Activated T-cell treated with anti-CD3 and anti-CD28 coated beads, Interleukin-2, amount 50 U/mL, for 24 hours (primary cell): ENCODE results near the gene WT1.
A peak's percentile ranks its signal among the peaks of the same experiment; 100 is the strongest.
"Not testable (repeated sequence)": the region's sequence is repeated elsewhere in the genome, so short reads cannot be mapped to it uniquely, and the experiment has no call there.

Source experiments
- DNase-seq: peaks from one replicate; pipeline ENCODE4 v3.0.0-alpha.2; 2020
- H3K27ac Mint-ChIP-seq: 2 replicates; pipeline ENCODE4 v1.8.0; 2020; ENCODE audit warnings: mild to moderate bottlenecking, mixed read lengths
- H3K27me3 Mint-ChIP-seq: 2 replicates; pipeline ENCODE4 v1.8.0; 2020; ENCODE audit warnings: mixed read lengths
- H3K36me3 Mint-ChIP-seq: 2 replicates; pipeline ENCODE4 v1.8.0; 2020; ENCODE audit warnings: low read depth, mixed read lengths
- H3K4me1 Mint-ChIP-seq: 2 replicates; pipeline ENCODE4 v1.8.0; 2020; ENCODE audit warnings: low read depth, mixed read lengths
- H3K4me3 Mint-ChIP-seq: 2 replicates; pipeline ENCODE4 v1.8.0; 2020; ENCODE audit warnings: mild to moderate bottlenecking, moderate library complexity, mixed read lengths
- H3K9me3 Mint-ChIP-seq: 2 replicates; pipeline ENCODE4 v1.8.0; 2020; ENCODE audit warnings: mixed read lengths

Gene WT1

DNA sequence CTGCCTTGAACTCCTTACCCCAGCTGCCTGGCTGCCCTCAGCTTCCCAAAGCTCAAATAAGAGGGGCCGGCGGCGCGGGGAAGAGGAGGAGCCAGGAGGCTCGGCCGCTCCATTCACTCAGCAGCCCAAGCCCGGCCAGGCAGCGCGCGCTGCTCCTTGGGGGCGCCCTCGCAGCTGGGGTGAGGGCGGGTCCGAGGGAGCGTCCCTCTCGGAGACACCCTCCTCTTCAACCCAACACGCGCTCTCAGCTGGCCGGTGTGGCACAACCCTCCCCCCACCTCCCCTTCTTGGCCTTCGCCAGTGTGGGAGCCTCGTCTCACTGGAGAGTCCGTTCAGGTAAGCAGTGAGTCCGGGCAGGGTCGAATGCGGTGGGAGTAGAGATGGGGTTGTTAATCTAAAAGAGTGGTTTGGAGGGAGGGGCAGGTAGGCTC lies at the start of gene WT1:
TSS of gene WT1 (minus strand) at position 29 of the 431 bp plus-strand sequence.
- peaks cover 49% of the 10 kb centered on the region for H3K4me1 Mint-ChIP-seq
- peak within 1 kb of the TSS; percentile 44 for H3K4me3 Mint-ChIP-seq
- no peaks in the 10 kb centered on the region for H3K36me3 Mint-ChIP-seq
- no peak for DNase-seq
- no peaks in the 10 kb centered on the region for H3K9me3 Mint-ChIP-seq
- H3K27me3 Mint-ChIP-seq = peaks cover 91% of the 10 kb centered on the region
- no peak within 1 kb of the TSS for H3K27ac Mint-ChIP-seq

GRCh38 chr11:32479291-32479690 lies 44.0 kb upstream of the WT1 start:
- no peaks in the 10 kb centered on the region for H3K4me1 Mint-ChIP-seq
- DNase-seq = no peak
- no peak overlapping the region for H3K27ac Mint-ChIP-seq
- H3K27me3 Mint-ChIP-seq = no peaks in the 10 kb centered on the region
- no peak overlapping the region for H3K4me3 Mint-ChIP-seq
- no peaks in the 10 kb centered on the region for H3K9me3 Mint-ChIP-seq
- no peaks in the 10 kb centered on the region for H3K36me3 Mint-ChIP-seq

- Mint-ChIP-seq H3K27me3 (no peaks in the 10 kb centered on the region), H3K36me3 (no peaks in the 10 kb centered on the region), H3K9me3 (no peaks in the 10 kb centered on the region), H3K27ac (no peak overlapping the region), H3K4me3 (no peak overlapping the region), H3K4me1 (no peaks in the 10 kb centered on the region)
- no peak for DNase-seq
Observed at GRCh38 chr11:32478277-32478731, 43.0 kb upstream of the WT1 start.

DNA sequence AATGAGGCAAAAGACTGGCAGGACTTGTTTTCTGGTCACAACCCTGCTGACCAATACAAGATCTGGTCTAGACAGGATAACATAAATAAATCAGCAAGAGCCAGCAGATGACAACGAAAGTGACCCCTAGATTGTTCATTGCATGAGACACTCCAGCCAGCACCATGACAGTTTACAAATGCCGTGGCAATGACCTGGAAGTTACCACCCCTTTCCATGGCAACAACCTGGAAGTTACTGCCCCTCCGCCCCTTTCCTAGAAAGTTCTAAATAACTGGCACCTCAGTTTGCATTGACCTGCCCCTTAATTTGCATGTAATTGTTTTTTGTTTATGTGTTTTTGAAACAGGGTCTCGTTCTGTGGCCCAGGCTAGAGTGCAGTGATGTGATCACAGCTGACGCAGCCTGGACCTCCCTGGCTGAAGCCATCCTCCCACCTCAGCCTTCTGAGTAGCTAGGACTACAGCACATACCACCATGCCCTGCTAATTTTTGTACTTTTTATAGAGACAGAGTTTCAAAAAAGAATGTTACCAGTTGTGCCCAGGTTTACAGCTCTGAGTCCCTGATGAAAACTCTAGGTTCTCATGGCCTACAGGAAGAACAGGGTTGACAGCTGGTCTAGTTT lies 38.1 kb upstream of the WT1 start:
- no peak overlapping the region for H3K27ac Mint-ChIP-seq

GRCh38 chr11:32472226-32472625 lies 36.9 kb upstream of the WT1 start:
- no peaks in the 10 kb centered on the region for H3K4me1 Mint-ChIP-seq
- DNase-seq = no peak
- peaks cover 7% of the 10 kb centered on the region for H3K27me3 Mint-ChIP-seq
- H3K36me3 Mint-ChIP-seq = no peaks in the 10 kb centered on the region
- H3K9me3 Mint-ChIP-seq = no peaks in the 10 kb centered on the region
- no peak overlapping the region for H3K4me3 Mint-ChIP-seq
- H3K27ac Mint-ChIP-seq = no peak overlapping the region

More for the DNA sequence above, 38.1 kb upstream of the WT1 start:
- no peaks in the 10 kb centered on the region for H3K9me3 Mint-ChIP-seq
- no peaks in the 10 kb centered on the region for H3K4me1 Mint-ChIP-seq
- no peak for DNase-seq
- H3K36me3 Mint-ChIP-seq = no peaks in the 10 kb centered on the region
- H3K27me3 Mint-ChIP-seq = peaks cover 5% of the 10 kb centered on the region
- no peak overlapping the region for H3K4me3 Mint-ChIP-seq

DNA sequence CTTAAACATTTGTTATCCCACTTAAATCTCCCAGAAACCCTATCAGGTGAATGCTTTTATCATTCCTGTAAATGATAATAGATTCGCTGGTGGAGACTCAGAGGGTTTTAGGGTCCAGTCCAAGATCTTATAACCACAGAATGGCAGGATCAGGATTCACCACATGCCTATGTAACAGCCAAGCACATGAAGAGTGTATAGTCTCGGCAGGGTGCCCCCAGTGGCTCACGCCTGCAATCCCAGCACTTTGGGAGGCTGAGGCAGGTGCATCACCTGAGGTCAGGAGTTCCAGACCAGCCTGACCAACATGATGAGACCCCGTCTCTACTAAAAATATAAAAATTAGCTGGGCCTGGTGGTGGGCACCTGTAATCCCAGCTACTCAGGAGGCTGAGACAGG lies 36.2 kb upstream of the WT1 start:
- not testable (repeated sequence) for H3K9me3 Mint-ChIP-seq, H3K27ac Mint-ChIP-seq, H3K27me3 Mint-ChIP-seq, H3K36me3 Mint-ChIP-seq, H3K4me1 Mint-ChIP-seq, DNase-seq, H3K4me3 Mint-ChIP-seq

DNA sequence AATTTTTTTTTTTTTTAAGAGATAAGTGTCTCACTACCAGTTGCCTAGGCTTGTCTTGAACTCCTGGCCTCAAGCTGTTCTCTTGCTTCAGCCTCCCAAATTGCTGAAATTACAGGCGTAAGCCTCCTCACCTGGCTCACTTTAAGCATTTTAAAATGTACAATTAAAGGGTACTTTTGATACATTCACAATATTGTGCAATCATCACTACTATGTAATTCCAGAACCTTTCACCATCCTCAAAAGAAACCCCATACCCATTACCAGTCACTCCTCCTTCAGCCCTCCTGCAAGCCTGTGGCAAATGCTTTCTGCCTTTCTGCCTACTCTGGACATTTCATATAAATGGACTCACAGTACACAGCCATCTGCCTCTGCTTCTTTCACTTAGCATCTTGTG lies 34.5 kb upstream of the WT1 start:
- no peak overlapping the region for H3K27ac Mint-ChIP-seq
- no peak overlapping the region for H3K4me3 Mint-ChIP-seq
- no peak for DNase-seq
- no peaks in the 10 kb centered on the region for H3K4me1 Mint-ChIP-seq
- H3K27me3 Mint-ChIP-seq = peaks cover 7% of the 10 kb centered on the region
- H3K36me3 Mint-ChIP-seq = no peaks in the 10 kb centered on the region
- H3K9me3 Mint-ChIP-seq = no peaks in the 10 kb centered on the region

DNA sequence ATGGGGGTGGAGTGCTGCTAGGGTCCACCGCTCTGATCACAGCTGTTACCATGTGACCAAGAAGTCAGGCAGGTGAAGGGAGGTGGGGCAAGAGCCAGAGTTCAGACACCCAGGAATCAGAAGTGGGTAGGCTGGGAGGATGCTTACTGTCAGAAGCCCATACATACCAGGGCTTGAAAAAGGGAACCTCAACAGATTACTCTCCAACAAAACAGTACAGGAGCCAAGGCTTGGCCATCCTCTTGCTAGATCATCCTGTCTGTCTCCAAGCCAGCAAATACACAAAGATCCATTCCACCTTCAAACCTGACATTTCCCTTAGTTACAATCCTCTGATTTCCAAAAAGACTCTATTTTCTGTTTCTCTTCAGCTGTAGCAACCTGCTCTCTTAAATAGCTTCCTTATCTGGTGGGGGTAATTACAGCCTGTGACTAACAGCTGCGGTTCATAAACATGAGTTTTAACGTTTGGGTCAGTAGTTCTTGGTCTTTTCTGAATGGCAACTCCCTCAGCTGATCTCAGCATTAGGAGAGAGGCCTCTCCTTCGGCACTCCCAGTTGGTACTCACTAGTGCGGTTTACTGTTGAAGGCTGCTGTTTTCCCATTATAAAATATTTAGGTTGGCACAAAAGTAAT lies 31.1 kb upstream of the WT1 start:
- Mint-ChIP-seq H3K36me3 (no peaks in the 10 kb centered on the region), H3K27me3 (peaks cover 7% of the 10 kb centered on the region), H3K4me1 (no peaks in the 10 kb centered on the region), H3K27ac (no peak overlapping the region), H3K4me3 (no peak overlapping the region), H3K9me3 (no peaks in the 10 kb centered on the region)
- no peak for DNase-seq

DNA sequence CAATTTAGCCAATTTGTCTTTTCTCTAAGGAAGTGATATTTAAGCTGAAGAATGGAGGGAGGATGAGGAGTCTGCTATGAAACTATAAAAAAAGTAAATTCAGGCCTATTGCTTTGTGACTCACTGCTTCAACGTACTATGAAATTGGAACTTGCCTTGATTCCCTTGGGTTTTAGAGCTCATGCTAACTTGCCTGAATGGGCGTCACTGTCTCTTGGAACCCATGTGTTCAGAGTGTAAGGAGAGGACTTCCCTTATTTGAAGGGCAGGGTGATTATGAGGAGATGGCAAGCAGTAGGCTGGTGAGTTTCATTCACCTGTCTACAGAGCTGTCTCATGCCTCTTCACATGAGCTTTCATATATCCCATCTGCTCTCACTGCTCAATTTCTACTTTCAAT lies 28.7 kb upstream of the WT1 start:
- Mint-ChIP-seq H3K4me1 (no peaks in the 10 kb centered on the region), H3K36me3 (no peaks in the 10 kb centered on the region), H3K4me3 (no peak overlapping the region), H3K27ac (no peak overlapping the region), H3K27me3 (peaks cover 6% of the 10 kb centered on the region), H3K9me3 (no peaks in the 10 kb centered on the region)
- no peak for DNase-seq

- Mint-ChIP-seq H3K9me3 (no peaks in the 10 kb centered on the region), H3K36me3 (no peaks in the 10 kb centered on the region), H3K4me1 (no peaks in the 10 kb centered on the region), H3K27ac (no peak overlapping the region), H3K4me3 (no peak overlapping the region), H3K27me3 (peaks cover 2% of the 10 kb centered on the region)
- DNase-seq = no peak
Observed at GRCh38 chr11:32462011-32462690, 26.8 kb upstream of the WT1 start.

- H3K27ac Mint-ChIP-seq = no peak overlapping the region
- no peak for DNase-seq
- peaks cover 5% of the 10 kb centered on the region for H3K27me3 Mint-ChIP-seq
Observed at GRCh38 chr11:32456864-32457263, 21.5 kb upstream of the WT1 start.

GRCh38 chr11:32454993-32455392 lies 19.7 kb upstream of the WT1 start:
- no peak overlapping the region for H3K4me3 Mint-ChIP-seq
- peaks cover 12% of the 10 kb centered on the region for H3K27me3 Mint-ChIP-seq
- H3K27ac Mint-ChIP-seq = no peak overlapping the region
- no peaks in the 10 kb centered on the region for H3K36me3 Mint-ChIP-seq
- no peaks in the 10 kb centered on the region for H3K4me1 Mint-ChIP-seq
- no peaks in the 10 kb centered on the region for H3K9me3 Mint-ChIP-seq
- no peak for DNase-seq

More at GRCh38 chr11:32456864-32457263, 21.5 kb upstream of the WT1 start:
- no peaks in the 10 kb centered on the region for H3K4me1 Mint-ChIP-seq
- no peak overlapping the region for H3K4me3 Mint-ChIP-seq
- no peaks in the 10 kb centered on the region for H3K36me3 Mint-ChIP-seq
- no peaks in the 10 kb centered on the region for H3K9me3 Mint-ChIP-seq

GRCh38 chr11:32451808-32452207 lies 16.5 kb upstream of the WT1 start:
- H3K9me3 Mint-ChIP-seq = no peaks in the 10 kb centered on the region
- H3K36me3 Mint-ChIP-seq = no peaks in the 10 kb centered on the region
- DNase-seq = no peak
- H3K27me3 Mint-ChIP-seq = peaks cover 23% of the 10 kb centered on the region
- no peak overlapping the region for H3K27ac Mint-ChIP-seq
- no peaks in the 10 kb centered on the region for H3K4me1 Mint-ChIP-seq
- no peak overlapping the region for H3K4me3 Mint-ChIP-seq

- Mint-ChIP-seq H3K4me1 (no peaks in the 10 kb centered on the region), H3K27me3 (peaks cover 33% of the 10 kb centered on the region), H3K4me3 (no peak overlapping the region)
Observed at GRCh38 chr11:32450372-32450771, 15.0 kb upstream of the WT1 start.

DNA sequence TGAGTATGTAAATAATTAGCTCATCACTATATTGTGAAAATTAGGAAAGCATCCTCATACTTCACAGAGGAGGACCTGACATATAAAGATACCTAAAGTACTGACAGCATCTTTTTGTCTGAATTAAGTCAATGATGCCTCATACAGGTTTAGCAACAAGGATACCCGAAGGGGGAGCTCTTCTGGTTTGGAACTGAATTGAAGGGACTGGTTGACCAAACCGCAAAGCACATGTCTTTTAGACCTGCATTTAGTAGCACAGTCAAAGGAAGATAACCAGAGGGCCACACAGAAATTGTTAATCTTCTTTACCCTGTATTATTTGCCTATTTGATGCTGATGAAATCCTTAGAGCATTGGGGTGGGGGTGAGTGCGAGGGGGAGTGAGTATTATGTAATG lies 12.9 kb upstream of the WT1 start:
- H3K4me3 Mint-ChIP-seq = no peak overlapping the region
- no peaks in the 10 kb centered on the region for H3K9me3 Mint-ChIP-seq
- H3K27me3 Mint-ChIP-seq = peaks cover 44% of the 10 kb centered on the region
- H3K4me1 Mint-ChIP-seq = no peaks in the 10 kb centered on the region
- no peak overlapping the region for H3K27ac Mint-ChIP-seq
- H3K36me3 Mint-ChIP-seq = no peaks in the 10 kb centered on the region
- no peak for DNase-seq

More at GRCh38 chr11:32450372-32450771, 15.0 kb upstream of the WT1 start:
- H3K36me3 Mint-ChIP-seq = no peaks in the 10 kb centered on the region
- no peak overlapping the region for H3K27ac Mint-ChIP-seq
- DNase-seq = no peak
- H3K9me3 Mint-ChIP-seq = no peaks in the 10 kb centered on the region
